Smooth muscle cell (in vitro differentiated cells): ENCODE data around the gene DCXR. TPM values are rescaled to one million over a fixed set of nuclear protein-coding genes. Genes with fewer than 3 reads are reported as not detected.
A peak's percentile ranks its signal among the peaks of the same experiment; 100 is the strongest.

Experiments
- DNase-seq: peaks from one replicate; lab custom pipeline; 2025; ENCODE audit not compliant: unreplicated experiment; lab: John Stamatoyannopoulos, UW
- H2AFZ ChIP-seq: fragments of 200-600 bp; sonication (generic); 2 replicates; pipeline ENCODE4 v1.6.0; 2016; ENCODE audit warnings: antibody characterized with exemption, low read depth, mild to moderate bottlenecking
- H3F3A ChIP-seq: fragments of 200-600 bp; sonication (generic); 2 replicates; pipeline ENCODE4 v1.6.0; 2017; ENCODE audit warnings: antibody characterized with exemption, low read depth
- H3K27ac ChIP-seq: fragments of 200-600 bp; sonication (generic); 2 replicates; pipeline ENCODE4 v1.5.1; 2016; ENCODE audit warnings: low read depth, mild to moderate bottlenecking
- H3K27me3 ChIP-seq: fragments of 200-600 bp; sonication (generic); 2 replicates; pipeline ENCODE4 v1.6.1; 2016; ENCODE audit warnings: low read depth, mild to moderate bottlenecking
- H3K36me3 ChIP-seq: fragments of 200-600 bp; sonication (generic); 2 replicates; pipeline ENCODE4 v1.5.1; 2016; ENCODE audit warnings: low read depth
- H3K4me1 ChIP-seq: fragments of 200-600 bp; sonication (generic); 2 replicates; pipeline ENCODE4 v1.5.1; 2016; ENCODE audit warnings: low read depth
- H3K4me2 ChIP-seq: fragments of 200-600 bp; sonication (generic); 2 replicates; pipeline ENCODE4 v1.6.0; 2016; ENCODE audit warnings: mild to moderate bottlenecking
- H3K4me3 ChIP-seq: fragments of 200-600 bp; sonication (generic); 2 replicates; pipeline ENCODE4 v1.5.1; 2016; ENCODE audit warnings: mild to moderate bottlenecking
- H3K79me2 ChIP-seq: fragments of 200-600 bp; sonication (generic); 2 replicates; pipeline ENCODE4 v1.6.0; 2016; ENCODE audit warnings: low read depth, mild to moderate bottlenecking
- H3K9ac ChIP-seq: fragments of 200-600 bp; sonication (generic); 2 replicates; pipeline ENCODE4 v1.6.0; 2016; ENCODE audit warnings: low read depth
- H3K9me3 ChIP-seq: fragments of 200-600 bp; sonication (generic); replicated peaks from 2 replicates; pipeline ENCODE4 v1.5.1; 2016; ENCODE audit warnings: low read depth
- H4K20me1 ChIP-seq: fragments of 200-600 bp; sonication (generic); 2 replicates; pipeline ENCODE4 v1.6.0; 2016; ENCODE audit warnings: low read depth
- WGBS: methylation state at CpG from one replicate; pipeline ENCODE4 v1.1.7; 2016; ENCODE audit warnings: low lambda C conversion rate; 5-methylcytosine and 5-hydroxymethylcytosine counted together
- polyA plus RNA-seq: library from polyadenylated mRNA; unstranded; fragments of >200 nt; fragmentation: Nextera tagmentation; extraction: Ambion mirVana; gene quantifications from 2 replicates; pipeline ENCODE4 v1.2.1, GENCODE V29; 2016
- total RNA-seq: library from RNA; depleted of rRNA; stranded (reverse); fragments of >200 nt; gene quantifications from 2 replicates; pipeline ENCODE4 v1.2.3, GENCODE V29; 2014
- TF ChIP-seq, protein P1 (sequence below): fragments of 200-600 bp; sonication (generic); IDR thresholded peaks from 2 replicates; pipeline ENCODE4 v1.5.1; 2017; ENCODE audit warnings: borderline replicate concordance, mild to moderate bottlenecking, antibody characterized with exemption; ENCODE audit not compliant: insufficient read depth, poor library complexity, severe bottlenecking

DCXR gene
- total RNA-seq (34.9 and 46.4 TPM in 2 replicates), polyA plus RNA-seq (84.4 and 89.4 TPM in 2 replicates)

- H4K20me1 ChIP-seq: no peaks in the 10 kb centered on the region
- no peaks in the 10 kb centered on the region for H3K9me3 ChIP-seq
- H3F3A ChIP-seq: peaks cover 6% of the 10 kb centered on the region
- H3K9ac ChIP-seq: peak within 1 kb of the TSS; percentile 52
- H3K27ac ChIP-seq: peak within 1 kb of the TSS; percentile 44
- H3K27me3 ChIP-seq: no peaks in the 10 kb centered on the region
- peak within 1 kb of the TSS; percentile 60 for H3K4me3 ChIP-seq
- peak within 1 kb of the TSS; percentile 94 for H3K4me2 ChIP-seq
- 1% methylated on average over 53 of the region's 92 CpGs for WGBS
- H2AFZ ChIP-seq: peak within 1 kb of the TSS; percentile 86
- H3K79me2 ChIP-seq: no peaks in the 10 kb centered on the region
- TF ChIP-seq, protein P1, sequence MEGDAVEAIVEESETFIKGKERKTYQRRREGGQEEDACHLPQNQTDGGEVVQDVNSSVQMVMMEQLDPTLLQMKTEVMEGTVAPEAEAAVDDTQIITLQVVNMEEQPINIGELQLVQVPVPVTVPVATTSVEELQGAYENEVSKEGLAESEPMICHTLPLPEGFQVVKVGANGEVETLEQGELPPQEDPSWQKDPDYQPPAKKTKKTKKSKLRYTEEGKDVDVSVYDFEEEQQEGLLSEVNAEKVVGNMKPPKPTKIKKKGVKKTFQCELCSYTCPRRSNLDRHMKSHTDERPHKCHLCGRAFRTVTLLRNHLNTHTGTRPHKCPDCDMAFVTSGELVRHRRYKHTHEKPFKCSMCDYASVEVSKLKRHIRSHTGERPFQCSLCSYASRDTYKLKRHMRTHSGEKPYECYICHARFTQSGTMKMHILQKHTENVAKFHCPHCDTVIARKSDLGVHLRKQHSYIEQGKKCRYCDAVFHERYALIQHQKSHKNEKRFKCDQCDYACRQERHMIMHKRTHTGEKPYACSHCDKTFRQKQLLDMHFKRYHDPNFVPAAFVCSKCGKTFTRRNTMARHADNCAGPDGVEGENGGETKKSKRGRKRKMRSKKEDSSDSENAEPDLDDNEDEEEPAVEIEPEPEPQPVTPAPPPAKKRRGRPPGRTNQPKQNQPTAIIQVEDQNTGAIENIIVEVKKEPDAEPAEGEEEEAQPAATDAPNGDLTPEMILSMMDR: peak; percentile 79
- DNase-seq: peak; percentile 96
- H3K36me3 ChIP-seq: no peaks in the 10 kb centered on the region
- H3K4me1 ChIP-seq: peaks cover 6% of the 10 kb centered on the region
These were observed at the start of gene DCXR for GRCh38 chr17:82037092-82037888. Gene DCXR, minus strand, starts transcription at chr17:82037697. Its CDS starts 15 bp downstream, at chr17:82037682.

- Histone ChIP-seq H3K4me1 (no peaks in the 10 kb centered on the region), H3K27me3 (no peaks in the 10 kb centered on the region), H3K4me2 (no peak overlapping the region), H3K36me3 (no peaks in the 10 kb centered on the region), H3K79me2 (no peaks in the 10 kb centered on the region), H4K20me1 (peaks cover 79% of the 10 kb centered on the region), H2AFZ (no peak overlapping the region), H3F3A (no peaks in the 10 kb centered on the region), H3K27ac (no peak overlapping the region), H3K9ac (no peak overlapping the region), H3K4me3 (no peak overlapping the region), H3K9me3 (no peaks in the 10 kb centered on the region)
- WGBS: 97% methylated on average over 25 of the region's 25 CpGs
- DNase-seq: no peak
- TF ChIP-seq, protein P1: no peak
These were observed 48.7 kb upstream of the DCXR start for GRCh38 chr17:82085931-82086764.

DNA sequence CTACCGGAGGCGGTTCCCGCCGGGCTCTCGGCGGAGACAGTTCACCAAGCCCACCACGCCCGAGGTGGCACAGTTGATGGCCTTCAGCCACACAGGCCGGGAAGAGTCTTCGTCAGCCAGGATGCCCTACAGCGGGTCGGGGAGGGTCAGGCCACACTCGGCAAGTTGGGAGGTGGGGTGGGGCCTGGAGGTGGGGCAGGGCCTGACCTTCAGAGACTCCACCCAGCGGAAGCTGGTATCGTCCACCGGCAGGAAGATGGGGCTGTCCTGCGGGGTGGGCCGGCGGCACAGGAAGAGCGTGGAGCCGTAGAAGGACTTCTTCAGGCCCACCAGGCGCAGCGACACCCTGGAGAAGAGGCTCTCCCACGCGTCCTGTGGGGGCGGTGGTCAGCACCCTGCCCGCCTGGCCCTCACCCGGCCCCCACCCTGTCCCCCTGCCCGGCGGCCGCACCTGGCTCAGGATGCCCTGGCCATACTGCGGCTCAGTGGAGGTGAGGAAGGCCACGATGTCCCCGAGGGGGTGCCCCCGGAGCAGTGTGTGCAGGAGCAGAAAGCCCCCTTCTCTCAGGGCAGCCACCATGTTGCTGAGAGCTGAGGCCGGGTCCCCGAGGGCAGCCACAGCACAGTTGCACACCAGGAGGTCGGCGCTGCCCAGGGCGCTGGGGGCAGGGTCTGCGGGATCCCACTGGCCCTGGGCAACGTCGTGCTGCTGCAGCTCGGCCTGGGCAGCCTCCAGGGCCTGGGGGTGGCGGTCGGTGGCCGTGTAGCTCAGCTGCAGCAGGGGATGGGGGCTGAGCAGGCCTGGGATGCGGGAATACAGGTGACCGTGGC lies 47.7 kb upstream of the DCXR start:
- DNase-seq: no peak
- Histone ChIP-seq H3K9ac (no peak overlapping the region), H2AFZ (no peak overlapping the region), H3K27me3 (no peaks in the 10 kb centered on the region), H3K9me3 (no peaks in the 10 kb centered on the region), H3K4me2 (no peak overlapping the region), H3K27ac (no peak overlapping the region), H3K36me3 (no peaks in the 10 kb centered on the region), H3K79me2 (no peaks in the 10 kb centered on the region), H3F3A (no peaks in the 10 kb centered on the region), H3K4me1 (no peaks in the 10 kb centered on the region), H4K20me1 (peaks cover 76% of the 10 kb centered on the region), H3K4me3 (no peak overlapping the region)
- TF ChIP-seq, protein P1: no peak
- 95% methylated on average over 34 of the region's 49 CpGs for WGBS
